ENCODE measurements around the gene MTPN.

DNA sequence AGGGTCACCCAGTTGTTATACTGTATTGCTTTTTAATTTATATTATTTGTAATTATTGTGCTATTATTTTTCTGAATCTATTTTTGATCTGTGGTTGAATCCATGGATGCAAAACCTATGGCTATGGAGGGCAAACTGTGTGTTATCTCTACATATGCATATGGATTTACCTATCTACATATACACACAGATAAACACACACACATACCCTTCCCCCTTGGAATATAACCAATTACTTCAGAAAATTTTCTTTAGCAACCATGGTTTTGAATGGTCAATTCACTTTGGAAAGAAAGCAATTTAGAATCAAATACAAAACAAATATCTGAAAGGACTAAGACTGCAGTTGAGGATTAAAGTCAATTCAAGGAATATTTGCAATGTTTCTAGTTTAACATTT, 39.1 kb downstream of the MTPN start:
- TF ChIP-seq, protein P1, sequence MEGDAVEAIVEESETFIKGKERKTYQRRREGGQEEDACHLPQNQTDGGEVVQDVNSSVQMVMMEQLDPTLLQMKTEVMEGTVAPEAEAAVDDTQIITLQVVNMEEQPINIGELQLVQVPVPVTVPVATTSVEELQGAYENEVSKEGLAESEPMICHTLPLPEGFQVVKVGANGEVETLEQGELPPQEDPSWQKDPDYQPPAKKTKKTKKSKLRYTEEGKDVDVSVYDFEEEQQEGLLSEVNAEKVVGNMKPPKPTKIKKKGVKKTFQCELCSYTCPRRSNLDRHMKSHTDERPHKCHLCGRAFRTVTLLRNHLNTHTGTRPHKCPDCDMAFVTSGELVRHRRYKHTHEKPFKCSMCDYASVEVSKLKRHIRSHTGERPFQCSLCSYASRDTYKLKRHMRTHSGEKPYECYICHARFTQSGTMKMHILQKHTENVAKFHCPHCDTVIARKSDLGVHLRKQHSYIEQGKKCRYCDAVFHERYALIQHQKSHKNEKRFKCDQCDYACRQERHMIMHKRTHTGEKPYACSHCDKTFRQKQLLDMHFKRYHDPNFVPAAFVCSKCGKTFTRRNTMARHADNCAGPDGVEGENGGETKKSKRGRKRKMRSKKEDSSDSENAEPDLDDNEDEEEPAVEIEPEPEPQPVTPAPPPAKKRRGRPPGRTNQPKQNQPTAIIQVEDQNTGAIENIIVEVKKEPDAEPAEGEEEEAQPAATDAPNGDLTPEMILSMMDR (IDR thresholded peaks at IDR 0.05), result no peak
- TF ChIP-seq POLR2AphosphoS5 (IDR thresholded peaks at IDR 0.05) (no peak), POLR2A (IDR thresholded peaks at IDR 0.05) (no peak), EP300 (IDR thresholded peaks at IDR 0.05) (no peak)

All from gastroesophageal sphincter (tissue), 3 donors.